Activated CD4-positive, alpha-beta T cell treated with anti-CD3 and anti-CD28 coated beads, Interleukin-2, amount 10 ng/mL, durations not matched to agents 24 days and 14 days (primary cell): Measurements from ENCODE around the gene DNTT. TPM values are rescaled to one million over a fixed set of nuclear protein-coding genes. Genes with fewer than 3 reads are reported as not detected.

Experiments used
- DNase-seq: peaks from one replicate; pipeline ENCODE4 v3.0.0; 2022
- H3K27ac Mint-ChIP-seq: one replicate; pipeline ENCODE4 v1.8.0; 2022; ENCODE audit warnings: mild to moderate bottlenecking, mixed read lengths
- H3K27me3 Mint-ChIP-seq: one replicate; pipeline ENCODE4 v1.8.0; 2022; ENCODE audit warnings: mixed read lengths
- H3K36me3 Mint-ChIP-seq: one replicate; pipeline ENCODE4 v1.8.0; 2022; ENCODE audit warnings: low read depth, mild to moderate bottlenecking, mixed read lengths
- H3K4me1 Mint-ChIP-seq: one replicate; pipeline ENCODE4 v1.8.0; 2021; ENCODE audit warnings: mixed read lengths
- H3K4me3 Mint-ChIP-seq: one replicate; pipeline ENCODE4 v1.8.0; 2022; ENCODE audit warnings: mild to moderate bottlenecking, moderate library complexity, mixed read lengths
- H3K9me3 Mint-ChIP-seq: one replicate; pipeline ENCODE4 v1.8.0; 2021; ENCODE audit warnings: mixed read lengths
- intact Hi-C: fragments of 100-400 bp; cut with micrococcal nuclease; formaldehyde crosslinking; loops from one replicate; pipeline ENCODE4 v1.15.1; 2023
- total RNA-seq: library from RNA; stranded (reverse); gene quantifications from 2 replicates; pipeline ENCODE4 v1.2.3, GENCODE V29; 2022

Gene DNTT
- total RNA-seq, 1 donor from 2014 or later: not detected

DNA sequence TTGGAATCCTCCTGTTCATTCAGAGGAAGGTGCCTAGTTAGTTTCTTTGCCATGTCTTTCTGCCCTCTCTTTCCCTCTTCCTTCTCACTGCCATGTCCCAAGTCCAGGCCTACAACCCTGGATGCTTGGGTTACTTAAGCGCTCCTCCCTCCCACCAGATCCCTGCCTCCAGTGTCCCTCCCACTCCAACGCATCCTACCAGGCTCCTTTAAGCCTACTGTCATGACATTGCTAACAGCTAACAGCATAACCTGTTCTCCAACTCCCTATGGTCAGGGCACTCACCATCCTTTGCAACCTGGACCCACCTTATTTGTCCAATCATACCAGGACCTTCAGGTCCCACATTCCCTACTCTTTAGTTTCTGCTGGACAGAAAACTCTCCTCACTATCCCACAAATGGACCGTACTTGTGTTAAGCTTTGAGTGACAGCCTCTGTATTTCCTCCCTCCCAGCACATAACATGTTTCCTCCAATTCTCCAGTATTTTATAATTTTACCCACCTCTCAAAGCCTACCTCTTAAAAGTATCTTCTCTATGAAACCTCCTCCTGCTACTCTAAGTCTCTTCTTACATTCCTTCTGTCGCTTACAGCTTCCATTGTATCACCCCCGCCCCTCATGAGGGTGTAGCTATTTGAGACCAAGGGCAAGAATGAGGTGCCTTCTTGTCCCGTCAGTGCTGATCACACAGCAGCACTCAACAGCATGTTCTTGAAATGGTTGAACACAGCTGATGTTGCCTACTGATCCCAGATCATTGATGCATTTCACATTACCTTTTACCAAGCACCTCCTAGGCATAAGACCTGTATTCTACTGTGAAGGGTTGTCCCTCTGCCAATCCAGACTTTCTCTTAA is 34.6 kb upstream of the DNTT start:
- intact Hi-C loops: no loop called here
- Mint-ChIP-seq H3K27me3 (peaks cover 18% of the 10 kb centered on the region), H3K4me1 (peaks cover 3% of the 10 kb centered on the region), H3K27ac (no peak overlapping the region), H3K4me3 (no peak overlapping the region), H3K36me3 (no peaks in the 10 kb centered on the region), H3K9me3 (no peaks in the 10 kb centered on the region)
- no peak for DNase-seq

- Mint-ChIP-seq H3K27ac (no peak overlapping the region), H3K36me3 (no peaks in the 10 kb centered on the region), H3K4me1 (peaks cover 3% of the 10 kb centered on the region), H3K4me3 (no peak overlapping the region), H3K27me3 (peaks cover 15% of the 10 kb centered on the region), H3K9me3 (no peaks in the 10 kb centered on the region)
- intact Hi-C loops: no loop called here
- DNase-seq: no peak
Measured at GRCh38 chr10:96270571-96270970, 33.7 kb upstream of the DNTT start.

- Mint-ChIP-seq H3K36me3 (no peaks in the 10 kb centered on the region), H3K4me3 (no peak within 1 kb of the TSS), H3K9me3 (no peaks in the 10 kb centered on the region)
Measured at GRCh38 chr10:96271016-96271815, 33.0 kb upstream of the DNTT start, which contains the start of gene BLNK. Gene BLNK, minus strand, starts transcription at chr10:96271569. Its CDS starts 171 bp downstream, at chr10:96271398.

GRCh38 chr10:96272316-96273280 is 31.6 kb upstream of the DNTT start:
- H3K27ac Mint-ChIP-seq: no peak overlapping the region
- peaks cover 12% of the 10 kb centered on the region for H3K27me3 Mint-ChIP-seq
- H3K4me3 Mint-ChIP-seq: no peak overlapping the region
- intact Hi-C loops: no loop called here
- no peak for DNase-seq
- H3K9me3 Mint-ChIP-seq: no peaks in the 10 kb centered on the region
- H3K4me1 Mint-ChIP-seq: no peaks in the 10 kb centered on the region
- H3K36me3 Mint-ChIP-seq: no peaks in the 10 kb centered on the region

More at GRCh38 chr10:96271016-96271815, 33.0 kb upstream of the DNTT start, which contains the start of gene BLNK:
- Mint-ChIP-seq H3K4me1 (peaks cover 3% of the 10 kb centered on the region), H3K27me3 (peaks cover 11% of the 10 kb centered on the region), H3K27ac (no peak within 1 kb of the TSS)
- DNase-seq: no peak
- intact Hi-C loops: no loop called here

- H3K36me3 Mint-ChIP-seq: no peaks in the 10 kb centered on the region
- no peak for DNase-seq
- H3K27ac Mint-ChIP-seq: no peak overlapping the region
- no peaks in the 10 kb centered on the region for H3K9me3 Mint-ChIP-seq
- H3K4me1 Mint-ChIP-seq: no peaks in the 10 kb centered on the region
- H3K4me3 Mint-ChIP-seq: no peak overlapping the region
- intact Hi-C loops: no loop called here
- H3K27me3 Mint-ChIP-seq: peaks cover 11% of the 10 kb centered on the region
Measured at GRCh38 chr10:96275685-96276418, 28.4 kb upstream of the DNTT start.

DNA sequence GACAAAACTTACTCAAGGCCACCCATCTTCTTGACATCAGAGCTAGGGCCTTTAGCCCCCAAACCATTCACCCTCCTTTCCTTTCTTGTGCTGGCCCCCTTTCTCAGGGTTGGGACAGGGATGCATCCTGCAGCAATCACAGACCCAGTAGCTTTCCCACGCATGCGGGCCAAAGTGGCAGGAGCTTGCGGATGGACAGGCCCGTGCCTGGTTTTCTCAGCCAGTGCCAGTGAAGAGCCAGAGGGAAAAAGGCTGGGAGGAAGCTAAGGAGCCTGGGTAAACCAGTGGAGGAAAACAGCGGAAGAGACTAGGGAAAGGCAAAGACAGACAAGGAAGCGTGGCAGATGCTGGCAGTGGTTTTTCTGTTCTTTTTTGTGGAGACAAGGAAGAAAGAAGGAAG is 27.8 kb upstream of the DNTT start:
- H3K27me3 Mint-ChIP-seq: peaks cover 11% of the 10 kb centered on the region

DNA sequence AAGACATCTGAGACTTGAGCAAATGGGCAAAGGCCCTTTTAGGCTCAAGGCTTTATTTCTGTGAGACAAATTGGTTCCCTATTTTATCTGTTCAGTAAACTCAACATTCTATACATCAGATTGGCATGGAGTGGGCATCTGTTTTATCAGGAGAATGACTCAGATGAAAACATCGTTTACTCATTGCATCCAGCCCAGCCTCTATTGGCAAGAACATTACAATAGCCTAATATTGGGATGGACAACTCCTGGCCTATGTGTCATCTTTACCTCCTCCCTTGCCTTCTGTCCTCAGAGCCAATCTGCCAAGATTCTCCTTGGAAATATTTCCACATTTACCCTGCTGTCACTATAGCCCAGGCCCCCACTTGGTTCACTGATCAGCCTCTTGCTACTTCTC is 27.4 kb upstream of the DNTT start:
- Mint-ChIP-seq H3K27ac (no peak overlapping the region), H3K27me3 (peaks cover 10% of the 10 kb centered on the region), H3K9me3 (no peaks in the 10 kb centered on the region), H3K4me1 (no peaks in the 10 kb centered on the region), H3K4me3 (no peak overlapping the region), H3K36me3 (no peaks in the 10 kb centered on the region)
- no peak for DNase-seq
- intact Hi-C loops: no loop called here

More for the DNA sequence above, 27.8 kb upstream of the DNTT start:
- Mint-ChIP-seq H3K4me3 (no peak overlapping the region), H3K4me1 (no peaks in the 10 kb centered on the region), H3K9me3 (no peaks in the 10 kb centered on the region), H3K27ac (no peak overlapping the region), H3K36me3 (no peaks in the 10 kb centered on the region)
- intact Hi-C loops: no loop called here
- no peak for DNase-seq

DNA sequence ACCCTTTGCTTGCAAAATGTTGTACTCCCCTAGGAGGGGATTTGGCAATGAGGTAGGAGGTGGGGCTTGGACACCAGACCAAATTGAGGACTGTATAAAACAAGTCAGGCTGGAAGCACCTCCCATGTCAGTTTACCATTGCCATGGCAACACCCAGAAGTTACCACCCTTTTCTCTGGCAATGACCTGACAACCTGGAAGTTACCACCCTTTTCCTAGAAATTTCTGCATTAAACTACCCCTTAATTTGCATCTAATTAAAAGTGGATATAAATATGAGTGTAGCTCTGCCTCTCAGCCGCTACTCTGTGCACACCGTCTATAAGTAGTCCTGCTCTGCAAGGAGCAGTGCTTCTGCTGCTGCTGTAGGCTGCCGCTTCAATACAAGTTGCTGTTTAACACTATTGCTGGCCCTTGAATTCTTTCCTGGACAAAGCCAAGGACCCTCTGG is 25.0 kb upstream of the DNTT start:
- Mint-ChIP-seq H3K4me3 (no peak overlapping the region), H3K9me3 (no peaks in the 10 kb centered on the region), H3K36me3 (no peaks in the 10 kb centered on the region), H3K4me1 (no peaks in the 10 kb centered on the region), H3K27me3 (peaks cover 9% of the 10 kb centered on the region), H3K27ac (no peak overlapping the region)
- intact Hi-C loops: no loop called here
- DNase-seq: no peak

DNA sequence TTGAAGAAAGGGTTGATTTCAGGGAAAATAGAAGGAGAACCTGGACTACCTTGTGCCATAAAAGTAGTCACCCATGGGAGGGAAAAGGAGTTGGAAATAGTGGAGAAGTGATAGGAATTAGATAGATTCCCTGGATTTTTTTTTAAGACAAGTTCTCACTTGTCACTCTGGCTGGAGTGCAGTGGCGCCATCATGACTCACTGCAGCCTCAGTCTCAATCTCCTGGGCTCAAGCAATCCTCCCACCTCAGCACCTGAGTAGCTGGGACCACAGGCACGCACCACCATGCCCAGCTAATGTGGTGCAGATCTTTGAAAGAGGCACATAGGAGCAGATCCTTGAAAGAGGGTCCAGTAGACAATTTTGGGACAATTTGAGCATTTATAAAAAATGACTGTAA is 23.4 kb upstream of the DNTT start:
- Mint-ChIP-seq H3K36me3 (no peaks in the 10 kb centered on the region), H3K4me1 (no peaks in the 10 kb centered on the region), H3K27me3 (peaks cover 9% of the 10 kb centered on the region), H3K4me3 (no peak overlapping the region), H3K27ac (no peak overlapping the region), H3K9me3 (no peaks in the 10 kb centered on the region)
- intact Hi-C loops: no loop called here
- no peak for DNase-seq

DNA sequence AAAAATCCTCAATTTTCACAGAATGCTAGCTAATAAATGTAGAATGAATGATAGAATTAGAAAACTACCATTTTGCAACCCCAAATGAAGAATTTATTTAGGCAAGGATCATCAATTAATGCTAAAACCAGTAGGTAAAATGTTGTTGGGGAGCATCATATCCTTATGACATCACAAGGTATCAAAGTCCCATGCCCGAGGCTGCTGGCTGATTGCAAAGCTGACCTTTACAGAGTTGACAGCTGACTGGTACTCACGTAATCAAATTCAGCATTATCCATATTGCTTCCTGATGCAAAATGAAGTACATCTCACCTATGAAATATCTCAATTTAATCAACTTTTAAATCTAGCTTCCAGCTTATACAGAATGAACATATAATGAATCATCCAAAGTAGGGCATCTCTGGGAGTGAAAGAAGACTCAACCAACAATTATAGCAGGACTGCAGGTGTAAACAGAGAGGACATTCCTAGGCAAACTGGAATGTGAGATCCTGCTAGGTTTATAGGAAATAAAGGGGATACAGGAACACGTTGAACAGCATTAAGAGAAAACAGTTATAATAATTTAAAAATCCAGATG is 22.7 kb upstream of the DNTT start:
- no peaks in the 10 kb centered on the region for H3K4me1 Mint-ChIP-seq
- peaks cover 9% of the 10 kb centered on the region for H3K27me3 Mint-ChIP-seq
- no peak overlapping the region for H3K4me3 Mint-ChIP-seq
- intact Hi-C loops: no loop called here
- no peaks in the 10 kb centered on the region for H3K36me3 Mint-ChIP-seq
- DNase-seq: no peak
- H3K27ac Mint-ChIP-seq: no peak overlapping the region
- H3K9me3 Mint-ChIP-seq: no peaks in the 10 kb centered on the region

- intact Hi-C loops: no loop called here
- Mint-ChIP-seq H3K4me1 (peaks cover 12% of the 10 kb centered on the region), H3K27me3 (peaks cover 3% of the 10 kb centered on the region)
Measured at GRCh38 chr10:96283351-96283750, 20.9 kb upstream of the DNTT start.

GRCh38 chr10:96283756-96284155 is 20.5 kb upstream of the DNTT start:
- no peak overlapping the region for H3K27ac Mint-ChIP-seq
- no peak for DNase-seq

More at GRCh38 chr10:96283351-96283750, 20.9 kb upstream of the DNTT start:
- DNase-seq: no peak
- no peaks in the 10 kb centered on the region for H3K36me3 Mint-ChIP-seq
- H3K27ac Mint-ChIP-seq: no peak overlapping the region
- H3K9me3 Mint-ChIP-seq: no peaks in the 10 kb centered on the region
- no peak overlapping the region for H3K4me3 Mint-ChIP-seq

More at GRCh38 chr10:96283756-96284155, 20.5 kb upstream of the DNTT start:
- peaks cover 3% of the 10 kb centered on the region for H3K27me3 Mint-ChIP-seq
- no peaks in the 10 kb centered on the region for H3K36me3 Mint-ChIP-seq
- peaks cover 13% of the 10 kb centered on the region for H3K4me1 Mint-ChIP-seq
- H3K9me3 Mint-ChIP-seq: no peaks in the 10 kb centered on the region
- no peak overlapping the region for H3K4me3 Mint-ChIP-seq
- intact Hi-C loops: no loop called here
